Liver (tissue), 9 donors: ENCODE data around the gene ITFG1. TPM values are rescaled to one million over a fixed set of nuclear protein-coding genes. Genes with fewer than 3 reads are reported as not detected.

ENCODE experiments used
- DNase-seq: peaks from one replicate; pipeline ENCODE4 v3.0.0-alpha.2; 2017; ENCODE audit warnings: low spot score
- H3K27ac ChIP-seq, 2 donors: one replicate each; pipeline ENCODE4 v1.7.0; 2013; ENCODE audit warnings: inconsistent platforms in 2 of 2, low read length in 2 of 2, control low read depth in 1 of 2, low read depth in 1 of 2, mild to moderate bottlenecking in 1 of 2
- H3K27me3 ChIP-seq, 4 donors: one replicate each; pipeline versions ENCODE4 v1.6.1 to v1.7.0; 2013; ENCODE audit warnings: low read length in 3 of 4, inconsistent platforms in 1 of 4, mild to moderate bottlenecking in 1 of 4, moderate library complexity in 1 of 4; ENCODE audit not compliant: control insufficient read depth in 4 of 4, insufficient read depth in 4 of 4
- H3K36me3 ChIP-seq, 4 donors: one replicate each; pipeline versions ENCODE4 v1.6.1 to v1.7.0; 2013; ENCODE audit warnings: low read length in 3 of 4, mild to moderate bottlenecking in 3 of 4, low read depth in 1 of 4, moderate library complexity in 1 of 4; ENCODE audit not compliant: control insufficient read depth in 4 of 4, insufficient read depth in 3 of 4
- H3K4me1 ChIP-seq, 4 donors: one replicate each; pipeline versions ENCODE4 v1.6.1 to v1.7.0; 2013; ENCODE audit warnings: low read length in 3 of 4, mild to moderate bottlenecking in 3 of 4, moderate library complexity in 1 of 4; ENCODE audit not compliant: control insufficient read depth in 4 of 4, insufficient read depth in 4 of 4
- H3K4me3 ChIP-seq, 3 donors: one replicate each; pipeline versions ENCODE4 v1.6.1 to v1.7.0; 2013; ENCODE audit warnings: low read length in 3 of 3, control low read depth in 1 of 3, low read depth in 1 of 3, mild to moderate bottlenecking in 1 of 3
- H3K9ac ChIP-seq, 2 donors: one replicate each; pipeline ENCODE4 v1.7.0; 2013; ENCODE audit warnings: low read length in 2 of 2, mild to moderate bottlenecking in 2 of 2, moderate library complexity in 2 of 2, control low read depth in 1 of 2, low read depth in 1 of 2
- H3K9me3 ChIP-seq, 4 donors: one replicate each; pipeline versions ENCODE4 v1.6.1 to v1.7.0; 2013; ENCODE audit warnings: low read length in 3 of 4; ENCODE audit not compliant: control insufficient read depth in 4 of 4
- ATF3 ChIP-seq: IDR thresholded peaks from 2 replicates; pipeline ENCODE4 v1.6.1; 2016; ENCODE audit warnings: antibody characterized with exemption
- CTCF ChIP-seq: fragments of 150-350 bp; IDR thresholded peaks from 2 replicates; pipeline ENCODE4 v1.5.1; 2017; ENCODE audit warnings: improper control_type of control experiment, low read depth, low read length; ENCODE audit not compliant: missing input control
- EGR1 ChIP-seq, 2 donors: IDR thresholded peaks; 2 replicates each; pipeline ENCODE4 v1.6.1; 2016 to 2018; ENCODE audit warnings: antibody characterized with exemption in 2 of 2, low read depth in 2 of 2
- FOXA1 ChIP-seq: IDR thresholded peaks from 2 replicates; pipeline ENCODE4 v1.6.1; 2016; ENCODE audit warnings: antibody characterized with exemption
- FOXA2 ChIP-seq: IDR thresholded peaks from 2 replicates; pipeline ENCODE4 v1.6.1; 2016; ENCODE audit warnings: antibody characterized with exemption
- GABPA ChIP-seq, 2 donors: IDR thresholded peaks in 1 of 2; conservative IDR thresholded peaks in 1 of 2; 2 replicates each; pipeline ENCODE4 v1.6.1; 2016; ENCODE audit warnings: antibody characterized with exemption in 2 of 2, mild to moderate bottlenecking in 1 of 2, moderate library complexity in 1 of 2
- HNF4A ChIP-seq, 2 donors: conservative IDR thresholded peaks; 2 replicates each; pipeline ENCODE4 v1.6.1; 2016; ENCODE audit warnings: antibody characterized with exemption in 2 of 2, mild to moderate bottlenecking in 2 of 2
- HNF4G ChIP-seq: IDR thresholded peaks from 2 replicates; pipeline ENCODE4 v1.6.1; 2016; ENCODE audit warnings: antibody characterized with exemption
- JUND ChIP-seq, 2 donors: IDR thresholded peaks; 2 replicates each; pipeline ENCODE4 v1.6.1; 2016; ENCODE audit warnings: antibody characterized with exemption in 2 of 2
- NR2F2 ChIP-seq: IDR thresholded peaks from 2 replicates; pipeline ENCODE4 v1.6.1; 2016; ENCODE audit warnings: antibody characterized with exemption
- RAD21 ChIP-seq, 2 donors: IDR thresholded peaks; 2 replicates each; pipeline ENCODE4 v1.6.1; 2016; ENCODE audit warnings: antibody characterized with exemption in 2 of 2, mild to moderate bottlenecking in 2 of 2
- RXRA ChIP-seq, 2 donors: IDR thresholded peaks; 2 replicates each; pipeline ENCODE4 v1.6.1; 2017 to 2018; ENCODE audit warnings: antibody characterized with exemption in 2 of 2, mild to moderate bottlenecking in 1 of 2
- SP1 ChIP-seq: IDR thresholded peaks from 2 replicates; pipeline ENCODE4 v1.6.1; 2018; ENCODE audit warnings: antibody characterized with exemption, mild to moderate bottlenecking
- TAF1 ChIP-seq: conservative IDR thresholded peaks from 2 replicates; pipeline ENCODE4 v1.6.1; 2016; ENCODE audit warnings: antibody characterized with exemption, mild to moderate bottlenecking
- YY1 ChIP-seq: IDR thresholded peaks from 2 replicates; pipeline ENCODE4 v1.6.1; 2016; ENCODE audit warnings: antibody characterized with exemption, mild to moderate bottlenecking
- WGBS: extraction: QIAGEN DNeasy Blood & Tissue Kit; methylation state at CpG from one replicate; pipeline ENCODE4 v1.1.7; 2013; 5-methylcytosine and 5-hydroxymethylcytosine counted together
- polyA plus RNA-seq, 2 donors: library from polyadenylated mRNA; stranded (reverse) in 1 of 2; unstranded in 1 of 2; fragments of 200-250 nt in 1 of 2; fragments of >200 nt in 1 of 2; fragmentation: Nextera tagmentation in 1 of 2; extraction: Ambion mirVana in 1 of 2; gene quantifications; one replicate each; pipeline versions ENCODE4 v1.2.1 to v1.2.3, GENCODE V29; 2013 to 2015
- total RNA-seq, 2 donors: library from RNA; depleted of rRNA; stranded (reverse); fragments of >200 nt; gene quantifications; one replicate each; pipeline ENCODE4 v1.2.3, GENCODE V29; 2014
- TF ChIP-seq, protein P1 (sequence below): IDR thresholded peaks from 2 replicates; pipeline ENCODE4 v1.6.1; 2016; ENCODE audit warnings: antibody characterized with exemption
- TF ChIP-seq, protein P2 (sequence below): IDR thresholded peaks from 2 replicates; pipeline ENCODE4 v1.6.1; 2016; ENCODE audit warnings: antibody characterized with exemption, mild to moderate bottlenecking
- TF ChIP-seq, protein P3 (sequence below): IDR thresholded peaks from 2 replicates; pipeline ENCODE4 v1.6.1; 2016; ENCODE audit warnings: antibody characterized with exemption
- donor health status: healthy.
- donor health status: healthy.
- donor health status: healthy.
- donor health status: healthy.
- donor health status: healthy.

The ITFG1 gene
- total and polyA plus RNA-seq, 4 donors: 31.1 to 51.0 (median 36.5) TPM

- Histone ChIP-seq H3K36me3 (no peaks in the 10 kb centered on the region), H3K4me1 (no peaks in the 10 kb centered on the region), H3K27me3 (peaks cover 0 to 4% (median 2%) of the 10 kb centered on the region in 4 donors), H3K9me3 (peaks cover 0 to 5% (median 0%) of the 10 kb centered on the region in 4 donors), H3K4me3 (no peak overlapping the region), H3K9ac (no peak overlapping the region), H3K27ac (no peak overlapping the region)
- WGBS: 76% methylated on average over 7 of the region's 7 CpGs
- no peak for DNase-seq
- TF ChIP-seq SP1 (no peak), FOXA2 (no peak), YY1 (no peak), HNF4A (conservative IDR thresholded peaks at IDR 0.05) (no peak), EGR1 (IDR thresholded peaks at IDR 0.05; ENCODE audit: low read depth in 2 of 2) (no peak), NR2F2 (no peak), GABPA (IDR thresholded peaks at IDR 0.05 in 1 of 2, conservative IDR thresholded peaks at IDR 0.05 in 1 of 2) (no peak), FOXA1 (no peak), CTCF (no peak), TAF1 (no peak), ATF3 (no peak), JUND (IDR thresholded peaks at IDR 0.05) (no peak), RXRA (IDR thresholded peaks at IDR 0.05) (no peak), RAD21 (IDR thresholded peaks at IDR 0.05) (no peak), HNF4G (no peak)
- TF ChIP-seq, protein P1, sequence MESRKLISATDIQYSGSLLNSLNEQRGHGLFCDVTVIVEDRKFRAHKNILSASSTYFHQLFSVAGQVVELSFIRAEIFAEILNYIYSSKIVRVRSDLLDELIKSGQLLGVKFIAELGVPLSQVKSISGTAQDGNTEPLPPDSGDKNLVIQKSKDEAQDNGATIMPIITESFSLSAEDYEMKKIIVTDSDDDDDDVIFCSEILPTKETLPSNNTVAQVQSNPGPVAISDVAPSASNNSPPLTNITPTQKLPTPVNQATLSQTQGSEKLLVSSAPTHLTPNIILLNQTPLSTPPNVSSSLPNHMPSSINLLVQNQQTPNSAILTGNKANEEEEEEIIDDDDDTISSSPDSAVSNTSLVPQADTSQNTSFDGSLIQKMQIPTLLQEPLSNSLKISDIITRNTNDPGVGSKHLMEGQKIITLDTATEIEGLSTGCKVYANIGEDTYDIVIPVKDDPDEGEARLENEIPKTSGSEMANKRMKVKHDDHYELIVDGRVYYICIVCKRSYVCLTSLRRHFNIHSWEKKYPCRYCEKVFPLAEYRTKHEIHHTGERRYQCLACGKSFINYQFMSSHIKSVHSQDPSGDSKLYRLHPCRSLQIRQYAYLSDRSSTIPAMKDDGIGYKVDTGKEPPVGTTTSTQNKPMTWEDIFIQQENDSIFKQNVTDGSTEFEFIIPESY: no peak
- TF ChIP-seq, protein P2, sequence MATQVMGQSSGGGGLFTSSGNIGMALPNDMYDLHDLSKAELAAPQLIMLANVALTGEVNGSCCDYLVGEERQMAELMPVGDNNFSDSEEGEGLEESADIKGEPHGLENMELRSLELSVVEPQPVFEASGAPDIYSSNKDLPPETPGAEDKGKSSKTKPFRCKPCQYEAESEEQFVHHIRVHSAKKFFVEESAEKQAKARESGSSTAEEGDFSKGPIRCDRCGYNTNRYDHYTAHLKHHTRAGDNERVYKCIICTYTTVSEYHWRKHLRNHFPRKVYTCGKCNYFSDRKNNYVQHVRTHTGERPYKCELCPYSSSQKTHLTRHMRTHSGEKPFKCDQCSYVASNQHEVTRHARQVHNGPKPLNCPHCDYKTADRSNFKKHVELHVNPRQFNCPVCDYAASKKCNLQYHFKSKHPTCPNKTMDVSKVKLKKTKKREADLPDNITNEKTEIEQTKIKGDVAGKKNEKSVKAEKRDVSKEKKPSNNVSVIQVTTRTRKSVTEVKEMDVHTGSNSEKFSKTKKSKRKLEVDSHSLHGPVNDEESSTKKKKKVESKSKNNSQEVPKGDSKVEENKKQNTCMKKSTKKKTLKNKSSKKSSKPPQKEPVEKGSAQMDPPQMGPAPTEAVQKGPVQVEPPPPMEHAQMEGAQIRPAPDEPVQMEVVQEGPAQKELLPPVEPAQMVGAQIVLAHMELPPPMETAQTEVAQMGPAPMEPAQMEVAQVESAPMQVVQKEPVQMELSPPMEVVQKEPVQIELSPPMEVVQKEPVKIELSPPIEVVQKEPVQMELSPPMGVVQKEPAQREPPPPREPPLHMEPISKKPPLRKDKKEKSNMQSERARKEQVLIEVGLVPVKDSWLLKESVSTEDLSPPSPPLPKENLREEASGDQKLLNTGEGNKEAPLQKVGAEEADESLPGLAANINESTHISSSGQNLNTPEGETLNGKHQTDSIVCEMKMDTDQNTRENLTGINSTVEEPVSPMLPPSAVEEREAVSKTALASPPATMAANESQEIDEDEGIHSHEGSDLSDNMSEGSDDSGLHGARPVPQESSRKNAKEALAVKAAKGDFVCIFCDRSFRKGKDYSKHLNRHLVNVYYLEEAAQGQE: no peak
- TF ChIP-seq, protein P3, sequence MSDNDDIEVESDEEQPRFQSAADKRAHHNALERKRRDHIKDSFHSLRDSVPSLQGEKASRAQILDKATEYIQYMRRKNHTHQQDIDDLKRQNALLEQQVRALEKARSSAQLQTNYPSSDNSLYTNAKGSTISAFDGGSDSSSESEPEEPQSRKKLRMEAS: no peak
Measured at GRCh38 chr16:47129755-47130435, 331.0 kb downstream of the ITFG1 start.
